Measurements from ENCODE around the gene CFAP61.

GRCh38 chr20:20037960-20038359 lies 14.4 kb upstream of the CFAP61 start:
- TF ChIP-seq CTCF (IDR thresholded peaks at IDR 0.05) = no peak
- no peak for TF ChIP-seq POLR2A (IDR thresholded peaks at IDR 0.05)

All from breast epithelium (tissue), 3 donors.